NCI-H1436 (cell line): Measurements from ENCODE around the gene COL4A4.
"Not testable (repeated sequence)": the region's sequence is repeated elsewhere in the genome, so short reads cannot be mapped to it uniquely, and the experiment has no call there.

Experiments
- DNase-seq: peaks from one replicate; lab custom pipeline; 2025; lab: John Stamatoyannopoulos, UW

The COL4A4 gene

DNA sequence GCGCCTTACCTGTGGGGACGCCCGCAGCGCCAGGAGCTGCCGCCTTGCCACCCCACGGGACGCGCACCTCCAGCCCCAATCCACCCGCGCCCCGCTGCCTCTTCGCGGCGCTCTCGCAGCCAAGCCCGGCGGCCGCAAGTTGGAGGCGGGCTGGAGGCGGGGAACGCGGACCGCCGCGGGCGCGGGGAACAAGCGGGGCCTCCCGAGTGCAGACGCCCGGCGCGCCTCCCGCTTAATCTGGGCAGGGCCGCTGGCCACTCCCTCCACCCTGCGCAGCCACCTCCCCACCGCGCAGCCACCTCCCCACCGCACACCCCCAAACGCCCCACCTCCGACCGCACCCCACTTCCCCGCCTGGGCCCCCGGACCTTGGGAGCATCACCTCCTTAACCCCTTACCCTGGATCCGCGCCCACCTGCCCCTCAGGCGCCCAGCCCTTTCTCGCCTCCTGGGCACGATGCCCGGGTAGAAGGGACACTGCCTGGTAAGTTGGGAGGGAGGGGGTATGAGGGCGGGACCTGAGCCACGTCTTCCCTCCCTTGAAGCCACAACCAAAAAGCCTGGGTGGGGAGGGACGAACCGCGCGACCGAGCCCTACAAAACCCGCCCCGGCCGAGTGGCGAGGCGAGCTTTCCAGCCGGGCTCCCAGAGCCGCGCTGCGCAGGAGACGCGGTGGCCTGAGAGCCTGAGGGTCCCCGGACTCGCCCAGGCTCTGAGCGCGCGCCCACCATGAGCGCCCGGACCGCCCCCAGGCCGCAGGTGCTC is at the start of gene COL4A4, which contains the start of gene COL4A3:
COL4A4 (minus strand) TSS at position 208 of the 765 bp plus-strand sequence. CDS start 16,722 bp downstream, outside the sequence.
COL4A3 (plus strand) TSS at position 627 of the 765 bp plus-strand sequence; CDS start at position 730, 103 bp downstream.
- DNase-seq = no peak

DNA sequence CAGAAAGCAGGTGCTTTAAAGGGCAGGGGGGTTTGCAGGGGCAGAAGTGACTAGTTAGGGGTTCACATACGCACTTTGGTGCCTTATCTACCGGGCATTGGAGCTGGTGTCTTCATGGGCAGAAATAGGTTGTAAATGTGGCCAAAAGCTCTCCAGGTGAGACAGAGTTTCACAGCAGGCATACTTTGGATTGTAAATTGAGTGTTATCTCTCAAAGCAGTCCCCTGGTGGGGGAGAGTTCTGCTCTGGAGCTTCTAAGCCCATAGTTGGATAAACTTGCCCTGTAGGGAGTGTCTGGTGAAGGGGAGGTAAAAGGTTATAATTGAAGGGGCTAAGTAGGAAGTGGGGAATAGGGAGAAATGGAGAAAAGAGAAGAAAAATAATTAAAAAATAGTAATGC is 43.6 kb upstream of the COL4A4 start:
- DNase-seq = no peak

DNA sequence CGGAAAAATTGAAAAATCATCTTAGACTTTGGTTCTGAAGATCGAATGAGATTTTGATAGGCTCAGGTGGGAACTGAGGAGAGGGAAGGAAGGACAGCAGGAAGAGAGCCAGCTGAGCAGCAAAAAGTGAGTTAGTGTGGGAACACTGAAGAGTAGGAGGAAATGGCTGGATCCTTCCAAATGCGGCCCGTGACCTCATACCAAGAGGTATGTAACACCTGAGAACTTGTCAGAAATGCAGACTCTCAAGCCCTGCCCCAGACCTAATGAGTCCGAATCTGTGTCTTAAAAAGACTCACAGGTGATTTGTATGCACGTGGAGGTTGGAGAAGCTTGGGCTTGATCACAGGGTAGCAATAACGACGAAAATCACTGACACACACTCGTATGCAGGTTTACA is 42.4 kb upstream of the COL4A4 start:
- DNase-seq = no peak

DNA sequence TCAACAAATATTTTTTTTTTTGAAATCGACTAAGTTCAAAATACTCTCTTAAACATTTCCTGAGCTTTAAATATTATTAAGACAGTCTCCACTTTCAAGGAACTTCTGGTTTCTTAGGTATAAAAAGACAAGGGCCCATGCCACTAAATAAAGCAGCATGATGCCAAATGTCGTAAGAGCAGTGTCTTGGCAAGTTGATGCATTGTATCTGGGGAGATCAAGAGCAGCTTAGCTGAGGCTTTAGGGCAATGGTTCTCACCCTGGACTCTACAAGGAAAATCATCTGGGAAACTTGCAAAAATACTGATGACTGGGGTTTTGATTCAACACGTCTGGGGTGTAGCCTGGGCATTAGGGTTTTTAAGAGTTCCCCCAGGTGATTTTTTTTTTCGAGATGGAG is 41.7 kb upstream of the COL4A4 start:
- DNase-seq = no peak

DNA sequence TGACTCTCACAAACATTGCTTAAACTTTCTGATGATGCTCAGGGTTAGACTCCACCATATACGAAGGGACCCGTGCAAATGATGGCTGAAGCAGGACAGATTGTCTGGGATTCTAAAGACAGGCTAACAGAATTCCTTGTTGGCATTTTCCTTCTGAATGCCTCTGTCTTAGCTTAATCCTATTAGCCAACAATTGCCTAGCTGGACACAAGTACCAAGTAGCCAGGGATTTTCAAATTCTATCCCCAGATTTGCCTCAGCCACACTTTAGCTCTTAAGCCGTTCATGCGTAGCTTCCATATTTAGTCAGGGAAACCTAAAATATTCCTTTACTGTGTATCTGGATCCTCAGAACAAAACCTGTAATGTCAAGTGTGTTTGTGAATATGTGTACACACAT is 40.4 kb upstream of the COL4A4 start:
- no peak for DNase-seq

DNA sequence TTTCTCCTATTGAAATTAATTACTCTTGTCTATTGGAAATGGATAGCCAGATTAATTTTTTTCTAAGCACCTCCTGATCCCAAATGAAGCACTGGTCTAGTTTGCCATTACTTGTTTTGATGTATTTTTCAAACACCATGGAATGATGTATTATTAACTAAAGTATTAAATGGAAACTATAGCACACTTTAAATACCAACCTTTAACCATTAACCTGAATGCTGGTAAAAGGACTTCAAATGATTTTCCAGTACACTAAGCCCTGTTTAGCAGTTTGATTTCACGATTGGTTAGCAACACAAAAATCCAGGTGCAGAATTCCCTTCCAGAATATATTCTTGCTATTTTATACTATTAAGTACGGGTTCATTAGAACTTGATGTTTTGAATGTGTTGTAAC is 37.8 kb upstream of the COL4A4 start:
- no peak for DNase-seq

DNA sequence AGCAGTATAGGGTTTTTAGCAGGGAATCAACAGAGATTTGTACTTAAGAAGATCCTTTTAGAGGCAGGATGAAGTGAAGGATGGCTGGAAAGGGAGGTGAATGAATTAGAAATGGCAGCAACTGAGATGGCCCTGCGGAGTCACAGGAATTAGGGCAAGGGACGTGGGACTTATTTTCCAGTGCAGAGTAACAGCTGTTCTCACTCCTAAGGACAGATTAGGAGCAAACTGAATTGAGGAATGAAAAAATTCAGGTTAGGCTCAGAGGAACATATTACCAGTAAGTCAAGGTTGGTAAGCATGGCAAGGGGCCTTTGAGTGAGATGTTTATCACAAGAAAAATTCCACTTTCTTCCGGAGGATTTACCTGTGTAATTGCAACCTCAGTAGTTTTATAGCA is 34.9 kb upstream of the COL4A4 start:
- no peak for DNase-seq

DNA sequence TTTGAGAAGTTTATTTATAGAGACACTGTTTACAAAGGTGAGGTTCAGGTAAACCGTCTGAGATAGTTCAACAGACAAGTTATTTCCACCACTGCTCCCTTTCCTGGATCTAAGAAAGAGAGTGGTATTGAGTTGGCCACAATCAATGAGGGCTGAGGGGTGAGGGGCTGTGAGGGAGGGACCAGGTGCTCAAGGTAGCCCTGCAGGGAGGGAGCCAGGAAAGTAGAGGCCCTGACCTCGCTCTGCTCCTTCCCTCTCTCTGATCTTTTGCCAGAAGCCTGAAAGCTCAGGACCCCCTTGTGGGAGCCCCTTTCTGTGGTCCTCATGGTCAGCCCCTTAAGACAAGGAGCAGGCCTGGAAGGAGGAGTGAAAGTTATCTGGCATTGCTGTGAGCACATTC is 30.2 kb upstream of the COL4A4 start:
- no peak for DNase-seq

DNA sequence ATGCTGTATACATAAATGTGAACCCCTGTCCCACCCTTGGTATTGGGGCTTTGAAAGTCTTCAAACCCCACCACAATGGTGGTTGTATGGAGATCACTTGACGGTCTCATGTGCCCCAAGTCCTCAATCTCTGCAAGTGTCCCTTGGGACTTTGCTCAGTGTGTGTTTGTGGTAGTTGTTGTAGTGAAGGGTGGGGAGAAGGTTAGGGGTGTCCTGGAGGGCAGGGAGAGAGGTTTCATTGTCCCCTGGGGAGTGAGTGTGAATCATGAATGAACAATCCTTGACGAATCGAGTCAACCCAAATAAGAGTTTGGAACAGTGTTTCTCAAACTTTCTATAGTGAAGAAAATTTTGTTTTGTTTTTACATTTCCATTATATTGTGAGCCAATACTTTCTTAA is 28.5 kb upstream of the COL4A4 start:
- no peak for DNase-seq

DNA sequence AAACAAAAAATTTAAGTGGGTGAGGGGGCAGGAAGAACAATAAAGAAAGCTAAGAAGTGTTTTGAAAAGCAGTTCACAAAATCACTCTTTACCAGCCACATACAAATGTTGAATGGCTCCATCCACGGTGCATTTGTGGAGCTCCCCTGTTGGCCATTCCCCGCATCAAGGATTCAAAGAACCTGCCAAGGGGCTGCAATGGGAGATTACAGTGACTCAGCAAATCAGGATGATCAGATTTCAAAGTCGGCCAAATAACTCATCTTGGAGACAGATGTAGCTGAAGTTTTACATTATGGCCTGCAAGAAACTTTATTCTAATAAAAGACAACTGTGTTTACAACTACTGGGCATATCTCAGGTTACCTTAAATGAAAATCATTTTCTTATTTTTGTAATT is 27.4 kb upstream of the COL4A4 start:
- no peak for DNase-seq

DNA sequence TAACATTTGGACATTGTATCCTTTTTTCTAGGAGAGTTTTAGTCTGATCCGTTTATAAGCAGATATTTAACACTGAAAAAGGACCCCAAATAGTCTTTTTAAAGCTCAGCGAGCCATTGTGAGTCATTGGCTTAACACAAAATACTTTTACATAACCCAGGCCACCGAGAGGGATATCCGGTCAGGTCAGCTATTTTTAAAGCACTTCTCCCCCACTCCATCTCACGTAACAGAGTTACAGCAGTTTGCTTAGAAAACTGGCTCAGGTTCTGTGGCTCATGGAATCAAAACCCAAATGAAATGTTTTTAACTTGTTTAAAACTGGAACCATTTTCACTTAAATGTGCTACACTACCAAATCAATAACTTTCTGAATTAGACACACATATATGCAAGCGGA is 24.3 kb upstream of the COL4A4 start:
- no peak for DNase-seq

DNA sequence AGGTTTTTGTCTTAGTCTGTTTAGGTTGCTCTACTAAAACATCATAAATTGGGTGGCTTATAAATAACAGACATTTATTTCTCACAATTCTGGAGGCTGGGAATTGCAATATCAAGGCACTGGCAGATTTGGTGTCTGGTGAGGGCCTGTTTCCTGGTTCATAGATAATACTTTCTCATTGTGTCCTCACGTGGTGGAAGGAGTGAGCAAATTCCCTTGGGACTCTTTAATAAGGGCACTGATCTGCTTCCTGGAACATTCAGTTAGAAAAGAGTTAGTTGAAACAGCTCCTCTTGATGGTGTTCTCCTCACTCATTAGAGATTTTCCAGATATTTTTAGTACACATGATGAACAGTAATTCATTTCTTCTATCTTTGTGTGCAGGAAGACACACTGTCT is 22.7 kb upstream of the COL4A4 start:
- no peak for DNase-seq

DNA sequence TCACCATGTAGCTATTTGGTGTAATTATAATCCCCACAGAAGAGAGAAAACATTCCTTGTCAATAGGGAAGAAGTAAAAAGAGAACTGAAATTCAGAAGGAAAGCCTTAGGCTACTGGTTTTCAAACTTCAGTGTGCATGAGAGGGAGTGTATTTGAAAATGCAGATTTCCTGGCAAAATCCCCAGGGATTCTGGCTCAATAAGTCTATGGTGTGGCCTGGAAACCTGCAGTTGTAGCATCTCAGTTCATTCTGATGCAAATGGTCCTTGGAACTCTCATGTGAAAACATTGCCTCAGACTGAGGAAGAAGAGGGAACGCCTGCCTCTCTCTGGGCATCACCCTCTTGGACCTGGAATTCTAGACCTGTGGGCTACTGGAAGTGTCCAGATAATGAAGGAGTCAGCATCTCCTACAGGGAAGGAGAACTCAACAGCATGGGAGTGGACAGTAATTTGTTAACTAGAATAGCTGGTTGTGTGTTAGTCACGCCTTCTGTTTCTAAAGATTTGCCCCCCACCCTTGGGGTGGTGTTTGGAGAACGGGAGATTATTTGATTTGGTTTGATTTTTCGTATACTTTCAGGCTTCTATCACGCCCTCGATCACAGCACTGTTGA is 21.7 kb upstream of the COL4A4 start:
- DNase-seq = no peak

DNA sequence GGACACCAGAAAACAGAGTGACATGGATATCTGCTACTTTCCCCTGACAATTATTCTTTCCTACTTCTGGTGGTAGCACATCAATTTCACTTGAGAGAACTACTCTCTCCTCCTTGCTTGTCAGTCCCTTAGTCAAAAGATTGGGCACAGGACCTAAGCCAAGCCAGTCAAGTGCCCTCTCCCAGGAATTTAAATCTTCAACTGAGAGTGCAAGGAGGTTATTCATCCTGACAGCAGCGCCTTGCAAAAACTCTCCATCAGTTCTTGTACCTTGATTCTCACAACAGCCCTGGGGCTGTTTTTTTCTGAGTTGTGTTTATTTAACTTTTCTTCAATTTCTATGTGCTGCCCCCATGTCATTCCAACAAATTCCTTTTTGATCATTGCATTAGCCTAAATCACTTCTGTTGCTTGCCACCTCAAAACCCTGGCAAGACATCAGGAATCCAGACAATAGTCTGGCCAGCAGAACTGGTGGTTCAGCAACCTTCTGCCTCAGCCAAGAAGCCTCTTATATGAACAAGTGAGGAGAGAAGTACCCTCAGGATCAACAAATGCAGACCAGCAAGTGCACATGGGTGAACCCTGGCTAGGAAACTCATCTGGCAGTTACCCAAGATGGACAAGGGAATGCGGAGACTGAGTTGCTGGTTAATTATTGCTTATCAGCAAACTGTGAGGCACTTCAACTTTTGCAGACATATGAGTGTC is 19.8 kb upstream of the COL4A4 start:
- no peak for DNase-seq

DNA sequence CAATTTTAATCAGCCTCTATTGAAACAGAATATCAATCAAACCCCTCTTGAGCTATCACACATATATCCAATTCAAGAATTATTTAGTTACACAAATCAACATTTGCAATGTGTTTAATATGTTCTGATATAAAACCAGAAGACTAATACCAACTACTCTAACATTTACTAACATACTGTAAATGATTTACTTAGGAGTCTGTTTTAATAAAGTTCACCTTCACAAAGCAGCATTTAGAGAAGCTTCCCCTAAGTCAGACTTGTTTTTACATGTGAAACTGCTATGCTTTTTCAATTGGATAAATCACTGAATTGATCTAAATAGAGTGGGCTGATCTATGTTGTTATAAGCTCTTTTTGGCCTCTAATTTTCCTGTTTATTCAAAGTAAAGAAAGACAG is 18.8 kb upstream of the COL4A4 start:
- no peak for DNase-seq

DNA sequence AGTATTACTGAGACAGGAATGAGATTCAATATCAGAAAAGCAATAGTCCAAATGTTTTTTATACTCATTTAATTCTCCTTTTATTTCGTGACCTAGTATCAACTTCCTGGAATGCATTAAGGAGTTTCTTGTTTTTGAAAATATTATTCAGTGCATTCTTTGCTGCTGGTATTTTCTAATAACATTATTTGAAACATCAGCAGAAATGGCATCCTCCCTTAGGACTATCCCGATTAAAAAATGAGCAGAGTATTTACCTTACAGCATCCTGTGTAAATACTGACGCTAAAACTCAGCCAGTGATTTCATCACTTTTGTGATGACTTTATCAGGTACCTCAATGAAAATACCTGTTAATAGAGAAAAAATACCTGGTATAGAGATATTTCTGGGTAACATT is 16.8 kb upstream of the COL4A4 start:
- DNase-seq = no peak

DNA sequence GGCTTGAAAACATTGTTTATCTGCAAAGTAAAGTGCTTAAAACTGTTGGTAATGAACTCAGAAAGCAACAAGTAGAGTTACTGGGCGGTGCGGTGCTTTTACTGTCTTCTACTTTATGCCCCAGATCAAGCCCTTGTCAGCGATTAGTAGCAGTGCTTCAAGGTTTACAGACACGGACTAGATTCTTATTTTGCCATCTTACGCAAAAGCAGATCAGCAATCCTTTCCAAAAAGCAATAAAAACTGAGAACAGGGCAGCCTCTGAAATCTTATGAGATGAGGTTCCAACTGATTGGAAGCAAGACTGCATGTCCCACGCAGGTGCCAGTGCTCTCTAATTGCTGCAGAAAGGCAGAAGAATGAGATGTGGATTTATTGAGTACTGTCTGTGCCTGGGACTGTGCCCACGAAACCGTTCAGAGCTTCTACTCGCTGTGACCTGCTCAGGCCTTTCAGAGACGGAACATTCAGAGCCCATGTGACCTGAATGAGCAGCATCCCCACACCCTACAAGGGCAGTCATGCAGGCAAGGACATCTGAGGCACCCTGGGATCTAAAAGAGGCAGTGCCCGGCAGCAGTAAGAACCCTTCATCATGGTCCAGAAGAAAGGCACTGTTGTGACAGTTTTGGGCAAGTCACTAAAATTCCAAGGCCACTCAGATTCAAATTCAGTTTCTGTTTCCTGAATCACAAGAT is 16.1 kb upstream of the COL4A4 start:
- no peak for DNase-seq

DNA sequence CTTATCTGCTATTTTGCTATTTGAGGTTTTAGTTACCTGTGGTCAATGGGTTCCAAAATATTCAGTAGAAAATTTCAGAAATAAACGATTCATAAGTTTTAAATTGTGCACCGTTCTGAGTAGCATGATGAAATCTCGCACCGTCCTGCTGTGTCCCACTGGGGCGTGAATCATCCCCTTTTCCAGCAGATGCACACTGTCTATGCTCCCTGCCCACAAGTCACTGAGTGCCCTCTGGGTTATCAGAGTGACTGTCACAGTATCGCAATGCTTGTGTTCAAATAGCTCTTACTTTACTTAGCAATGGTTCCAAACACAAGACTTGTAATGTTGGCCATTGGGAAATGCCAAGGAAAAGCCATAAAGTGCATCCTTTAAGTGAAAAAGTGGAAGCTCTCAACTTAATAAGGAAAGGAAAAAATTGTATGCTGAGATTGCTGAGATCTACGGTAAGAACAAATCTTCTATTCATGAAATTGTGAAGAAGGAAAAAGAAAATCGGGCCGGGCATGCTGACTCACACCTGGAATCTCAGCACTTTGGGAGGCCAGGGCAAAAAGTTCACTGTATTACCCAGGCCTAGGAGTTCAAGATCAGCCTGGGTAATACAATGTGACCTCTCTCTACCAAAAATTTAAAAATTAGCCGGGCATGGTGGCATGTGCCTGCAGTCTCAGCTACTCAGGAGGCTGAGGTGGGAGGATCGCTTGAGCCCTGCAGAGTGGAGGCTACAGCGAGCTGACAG is 13.8 kb upstream of the COL4A4 start:
- no peak for DNase-seq

DNA sequence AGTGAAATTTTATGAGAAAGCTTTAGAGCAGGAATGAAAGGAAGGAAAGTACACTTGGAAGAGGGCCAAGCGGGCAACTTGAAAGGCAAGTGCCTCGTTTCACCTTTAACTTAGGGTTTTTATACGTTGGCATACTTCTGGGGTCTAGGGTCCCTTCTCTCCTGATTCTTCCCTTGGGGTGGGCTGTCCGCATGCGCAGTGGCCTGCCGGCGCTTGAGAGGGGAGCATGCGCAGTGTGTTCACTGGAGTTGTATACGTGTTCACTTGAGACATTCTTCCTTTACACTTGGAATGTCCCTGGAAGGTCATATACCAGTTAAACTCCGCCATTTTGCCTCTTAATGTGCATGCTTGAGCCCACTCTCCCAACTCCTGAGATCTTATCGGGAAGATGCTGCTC is 7.8 kb upstream of the COL4A4 start:
- DNase-seq = not testable (repeated sequence)

DNA sequence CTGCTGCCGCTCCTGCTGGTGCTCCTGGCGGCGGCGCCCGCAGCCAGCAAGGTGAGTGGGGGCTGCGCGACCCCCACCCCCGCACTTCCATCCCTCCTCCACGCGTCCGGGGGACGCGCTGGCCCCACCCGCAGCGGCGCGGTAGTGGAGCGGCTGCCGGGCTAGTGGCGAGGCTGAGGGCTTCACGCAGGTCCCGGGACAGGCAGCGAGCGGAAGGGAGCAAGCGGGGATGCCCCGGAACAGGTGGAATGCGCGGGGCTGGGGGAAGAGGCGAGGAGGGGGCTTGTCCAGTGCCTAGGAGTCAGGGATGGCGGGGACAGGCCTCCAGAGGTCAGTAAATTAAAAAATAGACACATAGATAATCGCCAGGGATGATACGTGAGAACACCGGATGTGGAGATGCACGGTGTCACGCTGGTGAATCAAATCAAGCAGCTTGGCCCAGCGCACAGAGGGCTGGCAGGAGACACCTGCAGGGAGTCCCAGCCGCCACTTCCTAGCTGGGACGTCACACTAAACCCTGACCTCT is 822 bp upstream of the COL4A4 start:
- no peak for DNase-seq

DNA sequence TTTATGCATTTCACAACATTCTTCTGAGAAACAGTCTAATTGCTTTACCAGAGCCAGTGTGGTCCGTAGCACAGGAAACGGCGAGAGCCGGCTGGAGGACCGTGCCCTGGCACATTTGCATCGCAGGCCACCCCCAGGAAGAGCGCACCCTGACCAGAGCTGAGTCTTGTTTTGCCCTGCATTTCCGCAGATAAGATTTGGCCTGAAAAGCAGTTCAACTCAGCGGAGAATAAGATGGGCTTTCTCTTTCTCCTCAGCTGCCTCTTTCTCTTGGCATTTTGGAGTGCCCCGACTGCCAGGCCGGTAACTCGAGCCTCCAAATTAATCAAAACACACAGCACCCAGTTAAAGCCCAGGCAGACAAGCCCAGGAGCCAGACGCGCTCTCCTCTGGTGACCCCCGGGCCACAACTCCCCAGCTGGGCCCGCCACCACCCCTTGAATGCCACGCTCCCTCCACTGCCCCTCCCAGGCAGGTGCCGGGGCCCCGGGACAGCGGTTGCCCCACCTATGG is 464 bp downstream of the COL4A4 start:
- DNase-seq = no peak
